AML-193 (cell line): ENCODE measurements around the gene ZDHHC11.
"Not testable (repeated sequence)": the region's sequence is repeated elsewhere in the genome, so short reads cannot be mapped to it uniquely, and the experiment has no call there.

Experiments used
- DNase-seq, 2 experiments: peaks; one replicate each; lab custom pipeline; 2025; lab: John Stamatoyannopoulos, UW

ZDHHC11 gene

DNA sequence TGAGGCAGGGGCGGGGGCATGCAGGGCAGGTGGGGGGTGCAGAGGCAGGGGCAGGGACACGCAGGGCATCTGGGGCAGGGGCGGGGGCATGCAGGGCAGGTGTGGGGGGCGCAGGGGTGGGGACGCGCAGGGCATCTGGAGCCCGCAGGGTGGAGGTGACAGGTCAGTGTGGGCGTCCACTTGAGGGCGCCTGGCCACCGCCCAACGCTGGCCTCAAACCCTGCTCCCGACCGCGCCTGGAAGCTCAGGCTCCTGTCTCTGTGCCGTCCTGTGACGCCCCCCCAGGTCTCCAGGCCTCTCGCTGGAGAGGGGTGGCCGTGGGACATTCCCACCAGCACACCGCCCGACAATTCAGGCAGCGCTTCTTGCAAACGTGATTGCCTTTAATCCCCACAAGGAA lies 6.9 kb downstream of the ZDHHC11 start:
- not testable (repeated sequence) for DNase-seq

DNA sequence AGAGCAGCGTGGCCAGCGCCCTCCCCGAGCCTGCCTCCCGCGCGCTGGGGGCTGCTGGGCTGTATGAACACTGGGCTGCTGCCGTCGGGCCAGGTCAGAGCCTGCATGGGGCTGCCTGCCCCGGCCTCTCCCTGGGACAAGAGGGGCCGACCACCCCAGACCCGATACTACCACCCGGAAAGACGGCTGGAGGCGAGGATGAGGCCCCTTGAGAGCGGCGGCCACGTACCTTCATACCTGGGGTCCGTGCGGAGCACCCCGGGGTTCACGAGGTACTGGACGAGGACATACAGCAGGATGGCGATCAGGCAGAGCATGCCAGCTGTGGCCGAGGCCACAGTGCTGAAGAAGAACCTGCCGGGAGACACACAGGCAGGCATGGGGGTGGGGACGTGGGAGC lies 7.4 kb downstream of the ZDHHC11 start:
- not testable (repeated sequence) for DNase-seq

DNA sequence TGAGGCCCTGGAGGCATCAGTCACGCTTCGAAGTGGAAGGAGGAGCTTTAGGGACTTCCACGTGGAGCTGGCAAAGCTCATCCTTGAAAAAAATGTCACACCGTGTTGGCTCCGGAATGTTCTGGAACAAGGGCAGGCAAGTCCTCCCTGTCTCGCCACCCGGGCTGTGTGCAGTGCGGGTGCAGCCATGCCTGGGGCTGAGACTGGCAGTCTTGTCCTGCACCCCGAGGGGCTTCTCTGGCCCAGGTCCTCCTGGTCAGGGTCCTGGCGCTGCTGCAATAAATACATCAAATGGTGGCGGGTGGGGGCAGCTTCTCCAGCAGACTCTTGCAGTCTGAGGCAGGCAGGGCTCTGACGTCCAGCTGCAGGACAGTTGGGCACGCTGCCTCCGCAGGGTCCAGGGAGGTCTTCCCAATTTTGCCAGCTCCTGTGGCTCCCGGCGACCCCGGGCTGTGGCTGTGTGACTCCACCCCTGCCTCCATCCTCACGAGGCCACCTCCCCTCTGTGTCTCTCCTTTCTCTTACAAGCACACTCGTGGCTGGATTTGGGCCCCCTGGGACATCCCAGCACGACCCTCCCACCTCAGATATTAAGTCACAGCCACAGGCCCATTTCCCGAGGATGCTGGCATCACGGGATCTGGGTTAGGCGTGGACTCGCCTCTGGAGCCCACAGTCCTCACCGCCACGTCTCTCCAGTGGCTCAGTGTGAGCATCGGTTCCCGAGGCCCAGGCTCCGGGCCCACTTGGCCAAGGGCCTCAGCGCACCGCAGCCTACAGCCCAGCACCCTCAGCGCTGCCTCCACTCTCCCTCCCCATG lies 8.2 kb downstream of the ZDHHC11 start:
- not testable (repeated sequence) for DNase-seq

DNA sequence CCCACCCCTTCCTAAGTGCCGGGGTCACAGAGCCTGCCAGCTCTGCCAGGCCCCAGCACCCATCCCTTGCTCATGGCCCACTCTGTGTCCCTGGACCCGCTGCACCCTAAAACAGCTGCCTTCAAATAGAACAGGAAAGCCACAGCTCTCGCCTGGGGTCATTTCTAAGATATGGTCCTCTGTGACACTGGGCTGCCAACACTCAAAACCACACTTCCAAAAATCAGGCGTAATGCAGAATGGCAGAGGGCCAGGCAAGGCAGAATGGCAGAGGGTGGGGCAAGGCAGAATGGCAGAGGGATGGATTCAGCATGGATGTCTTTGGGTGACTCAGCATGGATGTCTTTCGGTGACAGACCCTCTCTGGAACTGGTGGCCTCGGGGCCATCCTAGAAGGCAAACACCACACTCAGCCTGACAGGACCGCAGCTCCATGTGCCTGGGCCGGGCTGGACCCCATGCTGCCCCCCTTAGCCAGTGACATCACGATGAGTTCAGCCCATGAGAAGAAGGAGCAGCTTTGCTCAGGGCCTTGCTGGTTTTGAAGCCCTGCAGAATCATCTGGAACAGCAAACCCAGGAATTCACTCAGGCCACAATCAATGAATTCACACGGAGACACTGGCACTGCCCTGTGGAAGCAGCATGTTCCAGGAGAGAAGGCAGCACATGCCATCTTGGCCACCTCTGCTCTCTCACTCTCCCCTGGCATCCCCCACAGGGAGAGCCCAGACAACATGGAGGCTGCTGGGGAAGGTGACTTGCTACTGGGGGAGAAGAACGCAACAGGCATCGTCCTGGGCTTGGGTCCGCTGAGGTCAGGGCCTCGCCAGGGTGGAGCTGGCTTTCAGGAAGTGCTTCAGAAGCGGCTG lies 9.0 kb downstream of the ZDHHC11 start:
- not testable (repeated sequence) for DNase-seq

DNA sequence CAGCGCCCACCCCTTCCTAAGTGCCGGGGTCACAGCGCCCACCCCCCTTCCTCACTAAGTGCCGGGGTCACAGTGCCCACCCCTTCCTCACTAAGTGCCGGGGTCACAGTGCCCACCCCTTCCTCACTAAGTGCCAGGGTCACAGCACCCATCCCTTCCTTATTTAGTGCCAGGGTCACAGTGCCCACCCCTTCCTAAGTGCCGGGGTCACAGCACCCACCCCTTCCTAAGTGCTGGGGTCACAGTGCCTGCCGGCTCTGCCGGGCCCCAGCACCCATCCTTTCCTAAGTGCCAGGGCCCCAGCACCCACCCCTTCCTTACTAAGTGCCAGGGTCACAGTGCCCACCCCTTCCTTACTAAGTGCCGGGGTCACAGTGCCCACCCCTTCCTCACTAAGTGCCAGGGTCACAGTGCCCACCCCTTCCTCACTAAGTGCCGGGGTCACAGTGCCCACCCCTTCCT lies 9.8 kb downstream of the ZDHHC11 start:
- not testable (repeated sequence) for DNase-seq

DNA sequence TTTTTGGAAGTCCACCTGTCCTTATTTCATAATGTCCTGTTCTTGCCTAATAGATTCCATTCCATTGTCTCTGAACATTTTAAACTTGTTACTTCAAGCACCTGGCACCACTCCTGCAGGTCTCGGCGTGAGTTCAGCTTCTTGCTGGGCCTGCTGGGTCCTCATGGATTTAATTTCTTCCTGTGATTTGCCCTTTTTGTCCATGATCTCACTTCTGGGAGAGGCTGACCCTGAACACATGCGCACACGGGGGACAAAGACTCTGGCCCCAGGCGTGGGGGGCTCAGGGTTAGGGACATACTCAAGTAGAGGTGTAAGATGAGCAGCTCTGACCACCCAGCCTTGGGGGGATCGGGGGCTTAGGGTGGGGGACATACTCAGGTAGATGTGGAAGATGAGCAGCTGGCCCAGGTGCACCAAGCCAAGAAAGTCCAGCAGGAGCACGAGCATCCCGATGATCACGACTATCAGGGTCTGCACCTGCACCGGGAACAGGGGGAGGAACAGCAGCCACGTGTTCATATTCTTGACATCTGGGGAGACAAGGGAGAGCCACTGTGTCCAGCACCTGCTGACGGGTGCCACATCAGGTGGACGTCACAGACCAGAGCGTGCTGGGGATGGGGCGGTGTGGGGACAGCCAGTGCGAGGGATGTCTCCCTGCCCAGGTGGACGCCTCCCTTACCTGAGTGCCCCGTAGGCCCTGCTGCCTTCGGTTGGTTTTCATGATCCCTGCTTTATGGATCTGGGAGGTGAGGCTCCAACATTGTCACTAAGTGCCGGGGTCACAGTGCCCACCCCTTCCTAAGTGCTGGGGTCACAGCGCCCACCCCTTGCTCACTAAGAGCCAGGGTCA lies 10.4 kb downstream of the ZDHHC11 start:
- DNase-seq = not testable (repeated sequence)

DNA sequence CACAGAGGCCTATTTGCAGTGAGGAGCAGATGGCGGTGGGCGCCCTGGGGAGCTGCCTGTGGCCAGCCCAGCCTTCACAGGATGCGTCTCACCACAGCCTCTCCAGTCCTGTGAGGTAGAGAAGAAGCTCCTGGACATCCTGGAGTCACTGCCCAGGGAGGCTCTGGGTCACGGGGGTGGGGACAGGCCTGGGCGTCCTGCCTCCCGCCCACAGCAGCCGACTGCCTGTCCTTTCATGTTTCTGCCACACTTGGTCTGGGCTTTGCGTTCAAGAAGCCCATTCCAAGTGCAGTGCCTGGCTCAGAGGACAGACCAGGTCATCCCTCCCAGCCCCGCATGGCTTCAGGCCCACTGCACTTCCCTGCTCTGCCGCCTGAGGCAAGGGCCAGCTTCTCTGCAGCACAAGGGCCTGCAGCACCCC lies 12.3 kb downstream of the ZDHHC11 start:
- not testable (repeated sequence) for DNase-seq

DNA sequence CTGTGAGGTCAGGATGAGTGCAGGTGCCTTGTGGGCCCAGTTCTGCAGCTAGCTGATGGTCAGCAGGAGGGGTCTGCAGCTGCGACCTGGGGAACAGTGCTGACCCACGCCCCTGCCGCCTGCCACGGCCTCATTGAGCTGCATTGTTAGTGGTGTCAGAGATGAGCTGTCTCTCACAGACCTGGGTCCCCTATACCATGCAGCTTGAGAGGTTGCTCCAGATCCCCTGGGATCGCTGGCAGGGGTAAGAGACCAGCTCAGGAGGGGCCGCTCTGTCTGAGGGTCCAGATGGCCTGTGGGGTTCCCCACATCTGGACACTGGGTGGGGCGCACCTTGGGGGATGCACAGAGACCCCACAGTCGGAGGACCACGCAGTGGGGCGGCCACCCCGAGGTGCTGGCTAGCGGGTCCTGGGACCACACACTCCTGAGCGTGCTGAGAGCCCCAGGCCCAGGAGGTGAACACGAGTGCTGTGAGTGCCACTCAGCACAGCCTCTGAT lies 13.1 kb downstream of the ZDHHC11 start:
- not testable (repeated sequence) for DNase-seq

DNA sequence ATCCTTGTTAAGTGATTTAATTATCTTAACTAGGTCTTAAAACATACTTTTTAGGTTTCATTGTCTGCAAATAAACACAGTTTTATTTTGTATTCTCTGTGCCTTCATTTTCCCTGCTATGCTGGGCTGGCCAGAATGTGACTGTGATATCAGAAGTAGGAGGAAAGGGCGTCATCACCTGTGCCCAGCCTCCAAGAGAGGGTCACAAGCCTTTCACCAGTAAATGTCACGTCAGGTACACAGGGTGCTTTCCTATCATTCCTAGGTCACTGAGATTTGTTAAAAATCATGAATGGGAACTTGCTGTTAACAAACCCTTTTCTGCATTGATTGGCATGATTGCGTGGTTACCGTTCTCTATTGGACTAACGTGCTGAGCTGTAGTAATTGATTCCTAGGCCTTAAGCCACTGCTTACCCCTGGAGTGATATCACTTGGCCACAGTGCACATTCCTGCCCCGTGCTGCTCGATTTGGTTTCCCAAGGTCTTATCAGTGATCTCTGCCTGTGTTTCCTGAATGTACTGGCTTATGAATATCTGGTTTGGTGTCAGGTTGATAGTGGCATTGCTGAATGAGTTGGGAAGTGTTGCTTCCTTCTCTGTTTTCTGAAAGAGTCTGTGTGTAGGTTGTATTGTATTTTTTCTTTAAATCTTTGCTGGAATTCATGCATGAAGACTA lies 14.7 kb downstream of the ZDHHC11 start:
- not testable (repeated sequence) for DNase-seq

DNA sequence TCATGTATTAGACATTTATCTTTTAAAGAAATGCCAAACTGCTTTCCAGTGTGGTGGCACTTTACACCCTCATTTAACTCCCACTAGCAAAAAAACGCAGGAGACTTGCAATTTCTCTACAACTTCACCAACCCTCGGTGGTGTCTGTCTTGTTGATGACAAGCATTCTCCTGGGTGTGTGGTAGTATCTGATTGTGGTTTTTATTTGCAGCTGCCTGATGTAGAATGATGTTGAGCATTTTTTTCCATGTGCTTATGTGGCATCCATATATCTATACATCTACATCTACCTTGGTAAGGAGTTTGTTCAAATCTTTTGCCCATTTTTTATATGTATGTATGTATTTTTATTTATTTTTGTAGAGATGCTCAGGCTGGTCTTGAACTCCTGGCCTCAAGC lies 16.8 kb downstream of the ZDHHC11 start:
- not testable (repeated sequence) for DNase-seq

DNA sequence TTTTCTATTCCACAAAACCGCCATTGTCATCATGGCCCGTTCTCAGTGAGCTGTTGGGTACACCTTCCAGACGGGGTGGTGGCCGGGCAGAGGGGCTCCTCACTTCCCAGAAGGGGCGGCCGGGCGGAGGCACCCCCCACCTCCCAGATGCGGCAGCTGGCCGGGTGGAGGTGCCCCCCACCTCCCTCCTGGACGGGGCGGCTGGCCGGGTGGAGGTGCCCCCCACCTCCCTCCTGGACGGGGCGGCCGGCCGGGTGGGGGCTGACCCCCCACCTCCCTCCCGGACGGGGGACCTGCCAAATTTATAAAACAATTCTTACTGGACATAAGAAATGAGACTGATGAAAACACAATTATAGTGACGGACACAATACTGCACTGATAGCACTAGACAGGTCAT lies 22.6 kb downstream of the ZDHHC11 start:
- not testable (repeated sequence) for DNase-seq

DNA sequence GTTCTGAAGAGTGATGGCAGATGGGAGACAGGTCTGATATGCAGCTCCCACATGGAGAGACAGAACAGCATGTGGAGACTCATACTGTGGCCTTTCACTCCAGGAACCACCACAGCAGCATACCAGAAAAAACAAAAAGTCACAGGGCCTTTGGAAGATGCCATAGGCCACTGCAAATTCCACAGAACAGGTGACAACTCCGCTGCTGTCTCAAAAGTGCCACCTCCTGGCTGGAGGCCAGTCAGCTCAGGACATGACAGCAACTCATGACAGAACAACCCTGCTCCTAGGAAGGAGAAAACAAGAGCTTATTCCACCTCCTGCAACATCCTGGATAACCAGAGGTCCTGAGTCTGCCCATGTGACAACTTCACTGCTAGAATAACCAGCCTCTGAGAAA lies 25.2 kb downstream of the ZDHHC11 start:
- not testable (repeated sequence) for DNase-seq

DNA sequence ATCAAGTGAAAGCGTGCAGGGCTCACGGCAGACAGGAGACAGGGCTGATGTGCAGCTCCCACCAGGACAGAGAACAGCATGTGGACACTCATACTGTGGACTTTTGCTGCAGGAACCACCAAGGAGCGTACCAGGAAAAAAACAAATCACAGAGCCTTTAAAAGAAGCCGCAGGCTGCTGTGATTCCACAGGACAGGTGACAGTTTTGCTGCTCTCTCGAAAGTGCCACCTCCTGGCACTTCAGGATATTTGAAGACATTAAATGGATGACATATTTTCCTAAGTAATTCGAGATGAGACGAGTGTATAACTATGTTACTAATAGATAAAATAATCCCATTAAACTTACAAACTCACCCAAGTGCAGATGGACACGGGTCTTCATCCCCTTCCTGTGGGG lies 29.3 kb downstream of the ZDHHC11 start:
- DNase-seq = no peak

DNA sequence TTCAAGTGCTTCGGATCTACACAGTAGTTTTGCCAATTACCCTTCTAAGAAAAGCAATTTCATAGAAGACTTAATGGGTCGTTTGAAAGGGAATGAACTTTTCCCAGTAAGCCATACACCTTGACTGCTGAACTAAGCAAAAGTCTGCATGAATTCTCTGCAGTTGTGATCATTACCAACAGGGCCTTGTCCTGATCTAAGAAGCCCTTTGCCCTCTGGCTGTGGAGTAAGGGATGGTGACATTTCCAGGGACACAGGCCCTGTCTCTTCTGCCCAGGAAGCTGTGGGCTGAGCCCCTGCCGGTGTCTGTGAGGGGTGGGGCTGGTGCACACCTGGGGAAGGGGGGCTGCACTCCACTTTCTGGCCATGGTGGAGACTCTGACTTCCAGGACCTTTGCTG lies 30.5 kb downstream of the ZDHHC11 start:
- no peak for DNase-seq

DNA sequence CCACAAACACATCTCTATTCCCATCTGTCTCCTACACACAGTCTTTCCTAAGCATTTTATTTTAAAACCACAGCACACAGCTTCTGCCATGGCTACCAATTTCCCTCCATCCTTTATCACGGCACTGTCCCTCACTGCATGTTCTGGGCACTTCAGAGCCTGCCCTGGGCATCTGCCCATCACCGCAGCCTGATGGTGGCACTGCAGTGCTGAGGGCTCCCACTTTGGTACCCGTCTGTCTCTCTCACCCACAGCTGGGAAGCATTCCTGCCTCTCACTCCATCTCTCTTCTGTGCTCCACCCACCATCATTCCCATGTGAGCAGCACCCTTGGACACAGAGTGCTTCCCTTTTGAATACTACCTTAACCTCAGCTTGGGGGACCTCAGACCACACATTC lies 31.7 kb downstream of the ZDHHC11 start:
- no peak for DNase-seq

DNA sequence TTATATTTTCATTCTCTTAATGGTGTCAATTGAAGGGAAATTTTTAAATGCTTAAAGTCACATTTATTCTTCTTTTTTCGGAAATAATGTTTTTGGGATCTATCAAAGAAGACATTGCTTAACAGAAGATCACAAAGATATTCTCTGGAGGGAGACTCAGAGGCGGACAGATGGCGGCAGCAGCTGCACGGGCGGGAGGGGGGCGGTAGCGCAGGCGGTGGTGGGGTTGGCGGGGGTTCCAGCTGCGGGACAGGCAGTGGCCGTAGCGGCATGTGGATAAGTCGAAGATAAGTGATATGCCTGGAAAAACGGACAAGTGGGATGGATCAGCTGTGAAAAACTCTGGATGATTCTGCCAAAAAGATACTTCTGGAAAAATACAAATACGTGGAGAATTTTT lies 34.6 kb downstream of the ZDHHC11 start:
- DNase-seq = no peak

DNA sequence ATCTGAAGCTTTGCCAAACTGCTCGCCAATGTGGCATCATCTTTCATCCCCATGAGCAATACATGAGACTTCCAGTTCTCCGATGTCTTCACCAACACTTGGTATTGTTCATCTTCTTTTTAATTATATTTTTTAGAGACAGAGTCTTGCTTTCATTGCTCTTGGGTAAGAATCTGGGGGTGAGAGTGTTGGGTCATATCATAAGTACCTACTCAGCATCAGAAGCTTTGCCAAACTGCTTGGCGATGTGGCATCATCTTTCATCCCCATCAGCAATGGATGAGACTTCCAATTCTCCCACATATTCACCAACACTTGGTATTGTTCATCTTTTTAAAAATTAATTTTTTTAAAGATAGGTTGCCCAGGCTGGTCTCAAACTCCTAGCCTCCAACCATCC lies 35.3 kb downstream of the ZDHHC11 start:
- DNase-seq = no peak

DNA sequence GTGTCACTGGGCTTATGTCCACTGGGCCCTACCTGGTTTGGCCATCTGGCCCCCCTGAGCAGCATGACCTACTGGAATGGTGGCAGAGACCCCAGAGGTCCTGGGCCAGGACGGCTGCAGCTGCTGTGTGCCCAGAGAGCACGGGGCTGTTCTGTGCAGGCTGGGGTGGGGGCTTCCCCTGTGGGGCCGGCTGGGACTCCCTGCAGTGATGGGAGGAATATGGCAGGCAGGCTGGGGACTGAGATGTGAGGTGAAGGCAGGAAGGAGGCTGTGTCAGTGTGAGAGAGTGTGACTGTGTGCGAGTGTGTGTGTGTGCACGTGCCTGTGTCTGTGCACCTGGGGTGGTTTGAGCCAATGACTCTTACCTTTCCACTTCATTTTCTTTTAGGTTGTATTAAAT lies 37.2 kb downstream of the ZDHHC11 start:
- DNase-seq = not testable (repeated sequence)

DNA sequence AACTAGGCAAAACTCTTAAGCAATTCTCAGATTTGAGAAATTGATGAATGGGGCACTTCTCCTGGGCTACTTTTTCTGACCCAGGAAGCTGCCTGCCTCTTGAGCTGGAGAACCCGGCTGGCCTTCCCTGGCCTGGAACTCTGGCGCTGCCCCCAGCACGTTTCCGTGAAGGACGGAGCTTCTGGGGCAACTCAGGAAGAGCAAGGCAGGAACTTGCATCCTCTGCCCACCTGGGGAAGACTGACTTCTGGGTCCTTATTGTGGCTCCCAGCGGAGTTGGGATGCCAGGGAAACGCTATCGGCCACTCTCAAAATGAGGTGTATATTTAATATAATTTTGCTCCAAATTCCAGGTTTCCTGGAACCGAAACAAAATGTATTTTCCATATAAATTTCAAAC lies 39.4 kb downstream of the ZDHHC11 start:
- DNase-seq = not testable (repeated sequence)

DNA sequence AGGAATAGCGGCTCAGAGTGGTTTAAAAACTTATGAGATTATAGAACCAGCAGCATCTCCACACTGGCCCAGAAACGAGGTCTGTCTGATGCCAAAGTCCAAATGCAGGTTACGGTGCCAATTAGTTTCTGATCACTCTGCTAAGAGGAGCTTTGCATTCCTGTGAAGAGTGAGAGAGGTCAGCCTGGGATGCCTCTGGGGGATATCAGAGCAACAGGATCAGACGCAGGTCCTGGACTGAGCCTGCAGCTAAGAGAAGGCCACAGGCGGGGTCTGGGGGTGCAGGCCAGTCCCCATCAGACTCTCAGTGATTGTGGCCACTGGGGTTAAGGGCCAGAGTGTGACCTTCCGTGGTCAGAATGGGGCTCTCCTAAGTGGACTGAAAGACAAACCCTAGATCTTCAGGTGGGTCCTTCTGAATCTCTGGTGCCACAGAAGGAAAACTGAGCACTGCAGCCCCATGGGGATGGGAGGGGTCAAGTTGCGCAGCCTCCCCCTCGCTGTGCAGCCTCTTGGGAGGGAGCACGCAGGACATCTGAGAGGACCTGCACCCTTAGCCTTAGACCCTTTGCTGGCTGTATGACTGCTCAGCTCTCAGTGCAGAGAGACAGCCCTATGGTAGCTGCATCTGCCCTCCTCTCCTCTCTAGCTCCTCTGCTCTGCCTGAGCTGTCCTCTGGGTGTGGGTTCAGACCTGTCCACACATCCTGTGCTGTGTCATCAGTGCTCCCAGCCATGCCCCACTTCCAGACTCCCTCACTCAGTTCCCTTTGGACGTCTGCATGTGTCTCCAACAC lies 42.9 kb downstream of the ZDHHC11 start:
- not testable (repeated sequence) for DNase-seq
